HG03025 (cell line): ENCODE measurements around the gene OR8D1.

Source experiments
- ATAC-seq: cut with Tn5 transposase; IDR thresholded peaks from one replicate; pipeline ENCODE4 v1.9.1; 2021; ENCODE audit warnings: mild to moderate bottlenecking, moderate library complexity; ENCODE audit not compliant: unreplicated experiment, low FRiP score

The OR8D1 gene

DNA sequence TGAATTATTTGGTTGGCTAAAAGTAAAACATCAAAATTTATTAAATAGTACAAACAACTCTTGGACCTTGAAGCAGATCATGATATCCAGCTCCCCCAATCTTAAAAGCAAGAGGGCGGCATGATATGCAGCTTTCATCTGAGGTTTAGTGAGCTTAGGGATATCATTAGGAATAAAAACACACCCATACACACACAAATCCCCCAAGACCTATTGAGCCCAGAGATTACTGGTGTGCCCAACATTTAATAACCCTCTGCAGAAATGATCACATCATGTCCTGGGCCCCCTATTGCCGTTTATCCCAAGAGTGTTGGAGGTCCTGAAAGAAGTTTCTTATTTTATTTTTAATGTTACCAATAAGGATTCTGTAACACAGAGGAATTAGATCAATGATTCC is at the start of gene OR8D1:
Gene OR8D1 (minus strand): TSS at position 101 of the 400 bp plus-strand sequence. CDS start 3,183 bp downstream, outside the sequence.
- ATAC-seq: no peak

DNA sequence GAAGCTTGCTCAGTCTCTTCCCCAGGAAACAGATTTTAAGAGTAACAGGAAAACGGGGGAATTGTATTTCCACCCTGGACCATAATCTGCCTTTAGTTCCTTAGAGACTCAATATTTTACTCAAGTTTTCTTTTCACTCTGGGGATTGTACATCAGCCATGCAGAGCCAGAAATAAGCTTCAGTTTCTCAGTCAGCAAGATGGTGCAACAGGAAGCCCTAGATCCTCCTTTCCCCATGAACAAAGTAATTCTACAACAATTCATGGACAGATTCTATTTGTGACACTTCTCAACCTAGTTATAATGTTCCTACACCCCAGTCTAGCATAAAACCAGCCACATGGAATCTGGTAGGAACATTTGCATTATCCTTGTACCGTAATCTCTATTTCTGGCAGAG is 45.8 kb upstream of the OR8D1 start:
- ATAC-seq: no peak

DNA sequence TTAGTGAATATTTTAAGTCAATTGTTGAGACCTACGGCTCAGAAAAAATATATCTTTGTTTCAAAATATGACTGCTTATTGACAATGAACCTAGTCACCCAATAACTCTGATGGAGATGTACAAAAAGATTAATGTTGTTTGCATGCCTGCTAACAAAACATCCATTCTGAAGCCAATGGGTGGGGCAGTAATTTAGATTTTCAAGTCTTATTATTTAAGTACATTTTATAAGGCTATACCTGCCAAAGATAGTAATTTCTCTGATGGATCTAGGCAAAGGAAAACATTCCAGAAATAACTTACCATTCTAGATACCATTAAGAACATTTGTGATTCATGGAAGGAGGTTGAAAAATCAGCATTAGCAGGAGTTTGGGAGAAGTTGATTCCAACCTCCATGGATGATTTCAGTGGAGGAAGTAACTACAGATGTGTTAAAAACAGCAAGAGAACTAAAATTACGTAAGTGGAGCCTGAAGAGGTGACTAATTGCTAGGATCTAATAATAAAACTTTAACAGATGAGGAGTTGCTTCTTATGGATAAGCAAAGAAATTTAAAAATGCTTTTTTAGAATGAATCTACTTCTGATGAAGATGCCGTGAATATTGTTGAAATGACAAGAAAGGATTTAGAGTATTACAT is 32.7 kb upstream of the OR8D1 start:
- ATAC-seq: no peak

DNA sequence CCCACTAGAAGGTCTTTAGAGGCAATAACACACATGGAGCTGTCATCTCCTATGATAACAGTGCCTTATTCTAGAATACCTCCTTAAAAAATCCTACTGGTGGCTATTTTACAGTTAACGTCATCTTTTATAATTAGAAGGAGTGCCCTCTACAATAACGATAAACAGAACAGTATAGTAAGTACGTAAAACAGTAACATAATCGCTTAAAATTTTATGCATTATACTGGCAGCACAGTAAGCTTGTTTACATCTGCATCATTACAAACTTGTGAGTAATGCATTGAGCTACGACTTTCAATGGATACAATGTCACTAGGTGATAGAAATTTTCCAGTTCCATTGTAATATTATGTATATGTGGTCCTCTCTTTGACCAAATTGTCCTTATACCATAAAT is 30.6 kb upstream of the OR8D1 start:
- ATAC-seq: no peak

DNA sequence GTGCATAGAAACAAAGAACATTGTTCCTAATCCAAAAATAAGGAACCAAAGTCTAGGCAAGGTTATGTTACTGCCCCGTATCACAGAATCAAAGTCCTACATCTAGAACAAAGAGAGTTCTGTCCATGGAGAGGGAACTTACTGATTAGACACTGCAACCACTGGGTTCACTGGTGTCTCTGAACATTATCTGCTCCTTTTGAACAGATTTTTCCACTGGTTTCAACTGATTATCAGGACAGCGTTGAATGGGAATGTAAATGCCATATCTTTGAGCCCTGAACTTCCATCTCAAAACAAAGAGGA is 26.3 kb upstream of the OR8D1 start:
- no peak for ATAC-seq

DNA sequence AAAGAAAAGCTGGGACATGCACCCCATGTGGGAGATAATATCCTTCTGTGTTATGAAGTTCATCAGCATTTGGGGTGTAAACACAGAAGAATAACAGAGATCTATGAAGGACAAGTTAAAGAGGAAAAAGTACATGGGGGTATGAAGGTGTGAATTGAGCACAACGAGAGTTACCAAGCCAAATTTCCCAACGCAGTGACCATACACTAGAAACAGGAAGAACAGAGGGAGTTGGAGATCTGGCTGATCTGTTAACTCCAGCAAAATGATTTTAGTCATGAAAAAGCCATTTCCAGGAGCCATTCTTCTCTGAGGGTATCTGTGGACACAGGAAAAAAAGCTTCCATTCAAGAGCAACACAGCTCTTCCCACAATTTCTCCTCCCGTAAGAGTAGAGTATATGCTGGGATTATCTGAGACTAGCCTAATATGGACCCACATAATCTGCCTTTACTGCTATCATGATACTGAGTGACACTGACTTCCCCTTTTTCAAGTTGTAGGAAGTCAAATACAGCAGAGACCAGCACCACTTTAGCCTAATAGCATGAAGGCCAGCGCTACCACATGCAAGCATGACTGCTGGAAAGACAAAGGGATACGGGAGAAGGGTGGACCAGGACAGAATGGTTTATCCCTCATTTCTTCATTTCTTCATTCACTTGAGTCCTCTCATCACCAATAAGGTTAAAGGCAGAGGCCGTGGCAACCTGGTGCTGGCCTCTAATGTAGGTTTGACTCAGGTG is 25.8 kb upstream of the OR8D1 start:
- no peak for ATAC-seq

DNA sequence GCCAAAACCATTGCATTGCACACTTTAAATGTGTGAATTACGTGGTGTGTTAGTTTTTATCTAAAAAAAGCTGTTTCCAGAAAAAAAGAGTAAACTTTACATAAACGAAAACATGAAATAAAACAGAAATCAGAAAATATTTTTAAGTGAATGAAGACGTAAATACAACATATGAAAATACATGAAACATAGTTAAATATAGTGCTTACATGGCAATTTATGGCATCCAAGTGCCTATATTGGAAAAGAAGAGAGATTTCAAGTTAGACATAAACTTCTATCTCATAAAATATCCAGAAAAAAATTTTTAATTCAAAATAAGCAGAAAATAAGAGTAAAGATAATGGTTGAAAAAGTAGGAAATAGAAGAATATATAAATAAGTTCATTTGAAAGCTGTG is 18.1 kb upstream of the OR8D1 start:
- no peak for ATAC-seq

DNA sequence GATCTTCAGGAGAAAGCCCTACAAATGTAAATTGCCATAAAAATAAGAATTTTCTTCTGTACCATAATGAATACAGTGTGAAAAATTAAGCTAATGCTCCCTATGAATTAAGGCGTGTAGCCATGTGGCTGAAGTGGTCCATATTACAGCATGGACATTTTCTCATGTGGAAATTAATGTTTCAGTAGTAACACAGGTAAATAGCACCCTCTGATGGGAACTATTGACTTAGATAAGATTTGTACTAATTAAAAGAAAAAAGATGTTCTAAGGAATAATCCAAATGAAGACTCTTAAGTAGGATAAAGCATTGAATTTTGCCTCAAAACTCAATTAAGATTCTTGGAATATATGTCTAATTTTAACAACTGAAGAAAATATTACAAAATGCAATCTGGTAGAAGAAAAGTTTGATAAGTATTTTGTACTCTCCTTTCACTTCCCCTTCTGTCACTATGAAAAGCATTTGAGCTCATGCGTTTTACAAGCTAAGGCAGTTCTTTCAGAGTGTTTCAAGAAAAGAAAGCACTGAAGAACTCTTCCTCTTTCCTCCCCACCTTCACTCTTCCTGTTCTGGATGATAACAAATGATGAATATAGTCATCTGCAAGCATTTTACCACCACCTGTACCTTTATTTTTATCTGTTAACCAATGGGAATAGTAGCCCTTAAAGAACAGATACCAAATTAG is 16.2 kb upstream of the OR8D1 start:
- ATAC-seq: peak; percentile 79

DNA sequence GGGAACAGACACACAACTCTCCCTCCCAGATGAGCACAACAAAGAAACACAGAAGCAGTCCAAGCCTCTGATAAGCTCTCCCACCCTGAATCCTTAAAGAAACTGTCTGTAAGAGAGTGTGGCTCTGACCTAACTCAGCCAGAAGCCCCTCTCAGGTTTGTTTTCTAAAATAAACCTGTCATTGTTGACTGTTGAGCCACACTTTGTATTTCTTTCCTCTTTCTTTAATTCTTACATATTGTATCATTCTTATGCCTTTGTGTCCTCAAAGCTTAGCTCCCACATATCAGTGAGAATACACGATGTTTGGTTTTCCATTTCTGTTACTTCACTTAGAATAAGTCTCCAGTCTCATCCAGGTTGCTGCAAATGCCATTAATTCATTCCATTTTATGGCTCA is 14.0 kb upstream of the OR8D1 start:
- ATAC-seq: no peak

DNA sequence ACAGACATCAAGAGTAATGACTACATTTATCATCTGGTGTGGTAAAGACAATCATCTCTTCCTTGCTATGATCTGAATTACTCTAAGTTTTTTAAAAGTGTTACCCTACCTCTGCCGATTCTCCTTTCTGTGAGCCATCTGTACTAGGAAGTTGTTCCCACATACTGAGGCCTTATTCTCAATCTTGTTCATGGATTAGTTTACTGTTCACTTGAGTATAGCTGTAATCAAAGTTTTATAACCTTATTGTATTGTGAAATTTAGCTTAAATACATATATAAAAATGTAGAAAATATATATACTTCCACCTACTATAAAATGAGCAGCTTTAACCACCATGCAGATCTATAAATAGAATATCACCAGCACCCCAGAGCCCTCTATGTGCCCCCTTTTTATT is 8.6 kb upstream of the OR8D1 start:
- ATAC-seq: no peak

DNA sequence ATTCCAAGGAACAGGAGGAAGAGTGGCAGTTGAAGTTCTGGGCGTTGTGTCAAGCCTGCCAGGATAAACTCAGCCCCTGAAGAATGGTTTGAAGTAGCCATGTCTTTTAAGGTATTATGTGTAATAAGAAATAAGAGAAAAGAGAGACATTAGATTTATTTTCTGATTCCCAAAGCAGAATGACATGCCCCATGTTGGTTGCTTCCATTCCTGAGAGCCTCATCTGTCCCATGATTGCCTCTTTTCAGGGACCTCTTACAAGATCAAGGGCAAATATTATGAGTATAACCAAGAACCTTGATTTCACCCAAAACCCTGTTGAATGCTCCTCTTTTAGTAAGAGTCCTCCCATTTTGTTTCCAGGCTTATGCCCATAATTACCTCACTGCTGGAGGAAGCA is 6.3 kb upstream of the OR8D1 start, which contains the start of gene OR8D2:
Gene OR8D2 (minus strand): TSS at position 101 of the 400 bp plus-strand sequence. CDS start 0 bp downstream, at position 101.
- ATAC-seq: no peak

DNA sequence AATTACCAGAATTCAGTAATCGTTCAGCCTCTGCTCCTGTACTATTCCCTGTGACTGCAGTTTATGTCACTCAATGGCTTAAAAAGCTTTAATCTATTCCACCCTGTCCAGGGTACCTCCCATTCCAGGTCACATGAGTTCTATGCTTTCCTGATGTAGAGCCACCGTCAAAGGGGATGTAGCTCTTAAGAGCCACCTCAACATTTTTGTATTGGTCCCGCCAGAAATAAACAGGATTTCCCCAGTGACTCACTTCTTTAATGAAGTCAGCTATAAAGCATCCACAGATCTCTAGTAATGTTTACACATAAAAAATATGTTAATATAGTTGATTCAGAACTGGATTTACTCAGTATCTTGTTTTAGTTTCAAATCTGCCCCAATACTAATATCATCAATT is 1.3 kb upstream of the OR8D1 start:
- ATAC-seq: no peak

DNA sequence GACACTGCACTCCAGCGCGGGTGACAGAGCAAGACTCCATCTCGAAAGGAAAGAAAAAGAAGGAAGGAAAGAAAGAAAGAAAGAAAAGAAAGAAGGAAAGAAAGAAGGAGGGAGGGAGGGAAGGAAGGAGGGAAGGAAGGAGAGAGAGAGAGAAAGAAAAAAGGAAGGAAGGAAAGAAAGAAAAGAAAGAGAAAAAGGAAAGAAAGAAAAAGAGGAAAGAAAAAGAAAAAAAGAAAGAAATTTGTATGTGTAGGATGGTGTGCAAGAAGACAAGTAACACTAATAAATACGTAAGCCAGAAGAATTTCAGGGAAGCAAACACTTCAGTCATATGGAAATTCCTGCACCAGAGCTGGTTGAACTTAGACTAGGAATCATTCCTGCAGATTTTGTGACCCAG is 618 bp downstream of the OR8D1 start:
- ATAC-seq: no peak

DNA sequence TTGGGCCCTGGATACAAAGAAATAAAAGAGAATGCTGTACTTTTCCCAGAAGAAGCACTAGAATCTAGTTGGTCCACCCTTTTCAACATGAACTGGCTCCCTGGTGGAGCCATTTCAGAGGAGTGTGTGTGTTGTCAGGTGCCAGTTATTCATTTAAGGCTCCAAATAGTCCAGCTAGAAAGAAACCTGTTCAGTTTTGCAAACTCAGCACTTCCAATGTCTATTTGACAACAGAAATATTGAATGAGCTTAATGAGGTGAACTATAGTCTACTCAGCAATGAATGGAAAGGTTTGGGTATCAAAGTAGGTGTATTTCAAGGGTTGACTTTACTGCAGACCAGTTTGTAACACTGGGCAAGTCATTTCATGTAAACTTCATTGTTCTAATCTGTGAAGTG is 2.1 kb downstream of the OR8D1 start:
- ATAC-seq: no peak

DNA sequence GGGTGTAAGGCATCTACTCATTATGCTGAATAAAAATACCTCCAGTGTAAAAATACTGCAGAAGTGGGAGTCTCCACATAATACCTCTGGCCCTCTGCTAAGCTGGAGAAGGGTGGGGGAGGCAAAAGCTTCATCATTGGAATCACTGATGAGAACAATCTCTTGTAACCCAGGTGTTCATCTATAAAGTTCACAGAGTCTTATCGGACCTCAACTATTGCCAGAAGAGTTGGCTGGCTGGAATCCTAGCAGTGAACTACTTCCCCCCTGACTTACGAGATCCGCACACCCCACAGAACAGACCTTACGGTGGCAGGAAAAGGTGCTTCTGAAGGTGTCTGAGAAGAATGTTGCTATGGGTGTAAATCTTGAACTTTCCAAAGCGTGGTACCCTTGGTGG is 2.5 kb downstream of the OR8D1 start:
- no peak for ATAC-seq

DNA sequence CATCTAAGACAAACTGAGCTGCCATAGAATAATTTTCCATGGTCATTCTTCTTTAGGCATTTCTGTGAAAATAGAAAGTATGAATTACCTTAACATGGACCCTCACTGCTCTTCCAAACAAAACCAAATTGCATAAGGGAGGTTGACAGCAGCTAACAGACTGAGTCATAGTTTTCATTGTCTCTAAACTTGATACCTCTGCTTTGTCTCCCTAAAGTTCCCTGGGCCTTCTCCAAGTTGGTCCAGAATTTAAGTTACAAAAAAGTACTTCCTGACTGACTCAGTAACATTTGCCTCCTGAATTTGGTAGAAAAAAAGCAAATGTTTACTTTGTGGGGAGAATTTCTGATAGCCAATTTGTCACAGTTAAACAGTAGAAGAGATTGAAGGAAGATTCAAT is 3.0 kb downstream of the OR8D1 start:
- ATAC-seq: no peak

DNA sequence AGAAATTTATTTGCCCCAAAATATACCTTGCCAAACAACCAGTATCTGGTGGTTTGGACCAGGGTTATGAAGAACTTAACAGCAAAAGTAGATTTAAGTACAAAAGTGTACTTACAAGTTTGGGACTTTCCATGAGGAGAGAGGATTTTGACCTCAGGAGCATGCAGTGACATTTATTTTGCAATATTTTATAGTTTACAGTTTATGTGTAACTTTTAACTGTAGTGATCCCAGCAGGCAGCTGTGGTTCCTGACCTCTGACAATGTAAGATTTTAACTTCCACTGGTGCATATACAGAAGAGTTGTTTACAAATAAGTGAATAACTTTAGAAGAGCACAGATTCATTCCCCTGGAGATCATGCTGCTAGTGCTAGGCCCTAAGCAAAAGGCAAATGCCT is 6.7 kb downstream of the OR8D1 start:
- ATAC-seq: no peak

DNA sequence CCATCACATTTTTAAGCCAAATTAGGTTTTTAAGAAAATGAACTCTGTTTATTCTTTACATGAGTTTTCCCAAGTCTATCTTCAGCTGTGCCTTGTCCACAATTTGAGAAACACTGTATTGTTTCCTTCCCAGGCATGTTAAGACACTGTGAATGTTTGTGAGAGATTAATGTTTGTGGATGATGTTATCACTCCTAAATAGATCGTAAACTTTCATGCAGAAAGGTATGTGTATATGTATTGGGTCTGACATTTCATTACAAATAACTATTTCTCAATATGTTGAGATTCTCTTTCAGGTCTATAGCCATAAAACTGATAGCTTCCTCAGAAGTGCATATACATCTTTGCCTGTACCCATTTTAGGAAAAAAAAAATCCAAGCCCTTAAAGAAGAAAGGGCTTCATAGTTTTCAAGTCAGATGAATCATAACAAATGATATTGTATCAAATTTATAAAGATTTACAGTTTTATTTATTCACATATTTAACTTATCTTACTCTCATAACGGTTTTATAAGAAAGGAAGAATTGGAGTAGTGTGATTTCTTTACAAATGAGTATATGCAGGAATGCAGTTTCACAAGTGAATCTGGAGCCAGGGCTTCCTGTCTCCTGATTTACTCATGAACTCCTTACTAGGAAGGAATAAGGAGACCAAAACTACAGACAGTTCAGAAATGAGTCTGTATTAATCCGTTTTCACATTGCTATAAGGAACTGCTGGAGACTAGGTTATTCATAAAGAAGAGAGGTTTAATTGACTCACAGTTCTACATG is 11.2 kb downstream of the OR8D1 start:
- ATAC-seq: no peak

DNA sequence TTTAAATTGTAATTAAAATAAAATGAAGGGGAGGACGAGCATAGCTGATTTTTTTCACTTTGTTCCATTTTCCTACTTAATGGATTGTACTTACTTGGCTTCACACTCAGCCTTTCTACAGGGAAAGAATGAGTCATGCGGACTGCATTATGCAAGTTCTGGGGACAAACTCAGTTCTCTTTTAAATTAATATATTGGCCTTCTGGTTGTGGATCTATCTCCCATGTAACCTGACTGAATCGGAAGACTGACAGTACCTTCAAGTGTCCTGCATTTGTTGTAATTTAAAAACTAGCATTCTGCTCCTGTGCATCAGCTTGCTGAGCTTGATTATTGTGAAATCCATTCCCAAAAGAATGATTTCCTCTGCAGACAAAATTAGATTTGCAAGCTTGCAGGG is 12.2 kb downstream of the OR8D1 start:
- ATAC-seq: no peak

DNA sequence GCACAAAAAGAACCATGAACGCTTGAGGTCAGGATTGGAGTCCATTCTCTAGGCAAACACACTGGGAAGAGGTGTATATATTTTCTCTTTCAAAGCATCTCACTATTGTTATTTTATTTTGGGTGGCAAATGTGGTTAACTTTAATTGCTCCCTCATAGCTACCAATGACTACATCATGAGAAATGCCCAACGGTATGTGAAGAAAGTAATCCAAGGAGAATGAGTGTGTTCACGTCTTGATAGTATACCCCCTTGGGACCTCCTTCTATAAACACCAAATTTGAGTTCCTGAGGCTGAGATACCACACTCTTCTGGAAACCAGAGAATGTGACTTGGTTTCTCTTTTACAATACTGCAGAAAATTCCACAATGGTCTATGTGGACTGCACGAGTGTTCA is 15.8 kb downstream of the OR8D1 start:
- no peak for ATAC-seq

DNA sequence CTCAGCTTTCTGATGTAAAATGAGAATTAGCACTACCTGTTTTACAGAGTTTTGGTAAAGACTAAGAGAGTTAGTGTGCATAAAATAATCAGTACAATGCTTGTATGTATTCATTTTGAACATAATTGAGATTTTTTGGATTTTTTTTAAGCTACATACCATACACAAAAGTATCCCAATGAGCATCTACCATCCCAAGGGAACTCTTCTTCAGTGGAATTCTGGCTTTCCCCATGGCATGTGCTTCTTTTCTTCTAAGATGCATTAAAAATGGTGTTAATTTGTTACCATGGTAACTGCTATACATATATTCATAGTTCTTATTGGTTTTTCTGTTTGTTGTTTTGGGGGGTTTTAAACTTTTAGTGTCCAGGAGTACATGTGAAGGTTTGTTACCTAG is 17.7 kb downstream of the OR8D1 start:
- ATAC-seq: no peak
